Activated naive CD8-positive, alpha-beta T cell treated with anti-CD3 and anti-CD28 coated beads, Interleukin-2, amount 50 U/mL, for 24 hours (primary cell): ENCODE results near the gene AFF1.

Experiments
- ATAC-seq: fragments of 150-1000 bp; cut with Tn5 transposase; one replicate; pipeline ENCODE4 v1.10.0; 2021
- DNase-seq: peaks from one replicate; pipeline ENCODE4 v3.0.0; 2021
- H3K27ac Mint-ChIP-seq: one replicate; pipeline ENCODE4 v1.8.0; 2021; ENCODE audit warnings: mild to moderate bottlenecking, mixed read lengths
- H3K27me3 Mint-ChIP-seq: one replicate; pipeline ENCODE4 v1.8.0; 2021; ENCODE audit warnings: mixed read lengths
- H3K36me3 Mint-ChIP-seq: one replicate; pipeline ENCODE4 v1.8.0; 2021; ENCODE audit warnings: low read depth, mixed read lengths
- H3K4me1 Mint-ChIP-seq: one replicate; pipeline ENCODE4 v1.8.0; 2021; ENCODE audit warnings: mixed read lengths
- H3K4me3 Mint-ChIP-seq: one replicate; pipeline ENCODE4 v1.8.0; 2021; ENCODE audit warnings: mild to moderate bottlenecking, moderate library complexity, mixed read lengths
- H3K9me3 Mint-ChIP-seq: one replicate; pipeline ENCODE4 v1.8.0; 2021; ENCODE audit warnings: mixed read lengths

AFF1 gene

DNA sequence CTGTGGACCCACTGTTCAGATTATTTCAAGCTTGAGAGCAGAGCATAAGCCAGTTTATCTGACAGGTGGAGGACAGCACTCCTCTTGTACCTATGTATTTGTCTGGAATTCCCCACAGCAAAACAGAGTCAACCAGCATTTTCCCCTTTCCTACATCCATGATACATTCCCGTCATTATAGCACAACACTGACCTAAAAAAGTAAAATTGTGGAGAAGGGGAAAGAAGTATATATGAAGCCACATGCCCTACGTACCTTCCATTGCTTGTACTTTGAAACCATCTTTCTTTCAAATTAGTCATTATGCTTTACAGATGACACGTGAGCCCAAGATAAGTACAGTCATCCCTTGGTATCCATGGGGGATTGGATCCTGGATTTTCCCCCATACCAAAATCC, 212.3 kb downstream of the AFF1 start:
- Mint-ChIP-seq H3K27me3 (no peaks in the 10 kb centered on the region), H3K36me3 (peaks cover 14% of the 10 kb centered on the region), H3K27ac (no peak overlapping the region), H3K9me3 (no peaks in the 10 kb centered on the region), H3K4me1 (peaks cover 3% of the 10 kb centered on the region), H3K4me3 (no peak overlapping the region)
- no peak for ATAC-seq
- DNase-seq, result no peak

DNA sequence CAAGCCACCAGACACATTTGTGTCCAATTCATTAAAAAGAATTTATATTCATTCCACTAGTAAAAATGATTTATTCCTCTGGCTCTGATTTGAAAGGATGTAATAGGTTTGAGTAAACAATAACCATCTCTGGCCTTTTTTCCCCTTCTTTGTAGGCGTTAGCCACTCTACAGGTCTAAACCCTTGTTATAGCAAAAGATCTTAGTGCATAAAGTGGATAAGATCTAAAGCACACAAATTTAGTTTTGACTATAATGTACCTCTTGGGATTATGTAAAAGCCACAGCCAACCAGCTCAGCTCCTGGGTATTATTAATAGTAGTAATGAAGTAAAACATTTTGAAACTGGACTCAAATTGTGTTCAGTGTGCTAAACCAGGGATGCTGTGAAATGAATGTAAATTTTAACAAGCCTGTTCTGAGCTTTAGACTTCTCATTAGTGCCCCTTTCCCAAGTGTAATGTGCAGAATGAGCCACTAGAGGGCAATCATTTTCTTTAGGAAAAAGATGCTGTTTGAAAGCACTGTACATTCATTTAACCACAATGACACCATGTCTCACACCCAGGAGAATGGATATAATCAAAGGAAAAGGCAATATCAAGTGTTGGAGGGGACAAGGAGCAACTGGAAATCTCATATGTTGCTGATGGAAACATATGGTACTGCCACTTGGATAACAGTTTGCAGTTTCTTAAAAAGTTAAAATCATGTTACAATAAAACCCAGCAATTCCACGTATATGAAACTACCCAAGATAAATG, 215.9 kb downstream of the AFF1 start:
- H3K36me3 Mint-ChIP-seq, result no peaks in the 10 kb centered on the region
- H3K27me3 Mint-ChIP-seq, result no peaks in the 10 kb centered on the region
- no peak overlapping the region for H3K4me3 Mint-ChIP-seq
- H3K4me1 Mint-ChIP-seq, result peaks cover 3% of the 10 kb centered on the region
- no peaks in the 10 kb centered on the region for H3K9me3 Mint-ChIP-seq
- peak; percentile 50 for DNase-seq
- no peak overlapping the region for H3K27ac Mint-ChIP-seq
- ATAC-seq, result peak; percentile 37

DNA sequence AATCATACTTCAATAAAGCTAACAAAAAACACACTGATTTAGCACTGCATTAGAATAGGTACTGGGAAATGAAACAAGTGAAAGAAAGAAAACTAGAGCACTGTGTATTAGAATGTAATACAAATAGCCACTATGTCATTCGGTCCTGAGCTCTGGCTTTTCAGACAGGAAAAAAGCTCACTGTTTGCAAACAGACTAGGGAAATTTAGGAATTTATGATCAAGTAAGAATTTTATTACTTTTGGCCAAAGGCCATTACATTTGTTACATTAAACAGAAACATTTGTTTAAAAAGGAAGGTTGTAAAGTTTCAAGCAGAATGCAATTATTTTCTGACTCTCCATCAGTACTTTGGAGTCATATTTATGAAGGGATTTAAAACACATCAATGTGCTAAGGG, 216.9 kb downstream of the AFF1 start:
- no peaks in the 10 kb centered on the region for H3K36me3 Mint-ChIP-seq
- H3K4me3 Mint-ChIP-seq, result no peak overlapping the region
- no peaks in the 10 kb centered on the region for H3K27me3 Mint-ChIP-seq

DNA sequence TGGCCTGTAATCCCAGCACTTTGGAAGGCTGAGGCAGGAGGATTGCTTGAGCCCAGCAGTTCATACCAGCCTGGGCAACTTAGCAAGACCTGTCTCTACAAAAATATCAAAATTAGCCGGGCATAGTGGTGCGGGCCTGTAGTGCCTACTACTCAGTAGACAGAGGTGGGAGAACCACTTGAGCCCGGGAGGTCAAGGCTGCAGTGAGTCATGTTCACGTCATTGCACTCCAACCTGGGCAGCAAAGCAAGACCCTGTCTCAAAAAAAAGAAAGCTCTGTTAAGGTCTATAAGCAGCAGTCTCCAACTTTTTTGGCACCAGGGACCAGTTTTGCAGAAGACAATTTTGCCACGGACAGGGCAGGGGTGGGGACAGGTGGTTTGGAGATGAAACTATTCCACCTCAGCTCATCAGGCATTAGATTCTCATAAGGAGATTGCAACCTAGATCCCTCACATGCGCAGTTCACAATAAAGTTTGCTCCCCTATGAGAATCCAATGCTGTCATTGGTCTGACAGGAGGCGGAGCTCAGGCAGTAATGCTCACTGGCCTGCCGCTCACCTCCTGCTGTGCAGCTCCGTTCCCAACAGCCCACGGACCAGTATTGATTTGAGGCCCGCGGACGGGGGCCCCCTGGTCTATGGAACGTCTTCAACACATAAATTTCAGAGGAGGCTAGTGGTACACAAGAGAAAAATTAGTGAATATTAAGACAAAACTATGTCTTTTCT, 217.7 kb downstream of the AFF1 start:
- H3K27ac Mint-ChIP-seq, result no peak overlapping the region
- ATAC-seq (no peak), DNase-seq (no peak)

More for the DNA sequence above, 216.9 kb downstream of the AFF1 start:
- Mint-ChIP-seq H3K27ac (no peak overlapping the region), H3K9me3 (no peaks in the 10 kb centered on the region), H3K4me1 (peaks cover 3% of the 10 kb centered on the region)
- DNase-seq, result no peak
- no peak for ATAC-seq

DNA sequence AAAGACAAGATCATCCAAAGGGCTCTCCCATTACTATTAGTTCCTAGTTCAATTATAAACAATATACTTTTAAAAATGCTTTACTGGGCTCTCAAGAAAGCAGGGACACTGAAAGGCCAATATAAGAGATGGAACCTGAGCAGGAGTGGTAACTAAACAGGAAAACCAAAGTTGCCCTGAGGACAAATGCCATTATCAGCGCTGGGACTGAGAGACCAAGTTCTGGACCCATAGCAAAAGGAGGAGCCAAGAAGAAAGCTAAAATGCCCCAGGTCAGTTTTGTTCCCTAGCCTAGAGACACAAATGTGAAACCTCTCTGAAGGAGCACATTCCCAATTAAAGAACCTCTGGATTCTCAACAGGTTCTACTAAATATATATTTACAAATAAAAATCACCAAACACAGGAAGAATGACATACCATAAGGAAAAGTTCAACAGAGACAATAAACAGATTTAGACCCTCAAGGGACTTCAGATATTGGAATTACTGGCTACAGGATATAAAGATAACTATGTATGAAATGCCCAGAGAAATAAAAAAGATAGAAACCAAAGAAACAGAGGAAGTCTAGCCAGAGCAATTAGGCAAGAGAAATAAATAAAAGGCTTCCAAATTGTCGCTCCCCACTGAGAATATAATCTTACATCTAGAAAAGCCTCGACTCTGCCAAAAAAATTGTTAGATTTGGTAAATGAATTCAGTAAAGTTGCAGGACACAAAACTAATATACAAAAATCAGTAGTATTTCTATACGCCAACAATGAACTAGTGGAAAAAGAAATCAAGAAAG, 218.5 kb downstream of the AFF1 start:
- no peak for ATAC-seq
- Mint-ChIP-seq H3K4me1 (peaks cover 3% of the 10 kb centered on the region), H3K27me3 (no peaks in the 10 kb centered on the region), H3K36me3 (no peaks in the 10 kb centered on the region), H3K4me3 (no peak overlapping the region), H3K9me3 (no peaks in the 10 kb centered on the region), H3K27ac (no peak overlapping the region)
- DNase-seq, result no peak

More for the DNA sequence above, 217.7 kb downstream of the AFF1 start:
- H3K4me1 Mint-ChIP-seq, result peaks cover 3% of the 10 kb centered on the region
- H3K27me3 Mint-ChIP-seq, result no peaks in the 10 kb centered on the region
- H3K4me3 Mint-ChIP-seq, result no peak overlapping the region
- no peaks in the 10 kb centered on the region for H3K9me3 Mint-ChIP-seq
- no peaks in the 10 kb centered on the region for H3K36me3 Mint-ChIP-seq

DNA sequence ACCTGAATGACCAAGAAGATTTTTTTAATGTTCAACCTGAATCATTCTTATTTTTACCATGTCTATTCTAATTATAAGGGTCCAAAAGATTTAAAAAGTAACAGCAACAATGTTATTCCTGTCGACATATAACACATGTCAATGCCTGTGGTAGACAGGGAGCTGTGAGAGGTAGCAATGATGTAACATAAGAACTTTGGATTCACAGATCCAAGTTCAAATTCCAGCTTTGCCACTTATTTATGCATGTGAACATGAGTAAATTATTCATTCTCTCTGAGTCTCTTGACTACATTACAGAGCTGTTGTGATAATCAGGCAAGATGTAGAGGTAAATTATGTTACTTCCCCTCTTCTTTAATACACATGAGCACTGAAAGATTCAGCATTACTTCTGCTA, 231.1 kb downstream of the AFF1 start:
- Mint-ChIP-seq H3K9me3 (no peaks in the 10 kb centered on the region), H3K27ac (no peak overlapping the region), H3K27me3 (no peaks in the 10 kb centered on the region), H3K36me3 (peaks cover 17% of the 10 kb centered on the region), H3K4me1 (peaks cover 3% of the 10 kb centered on the region), H3K4me3 (no peak overlapping the region)
- DNase-seq (no peak), ATAC-seq (no peak)

DNA sequence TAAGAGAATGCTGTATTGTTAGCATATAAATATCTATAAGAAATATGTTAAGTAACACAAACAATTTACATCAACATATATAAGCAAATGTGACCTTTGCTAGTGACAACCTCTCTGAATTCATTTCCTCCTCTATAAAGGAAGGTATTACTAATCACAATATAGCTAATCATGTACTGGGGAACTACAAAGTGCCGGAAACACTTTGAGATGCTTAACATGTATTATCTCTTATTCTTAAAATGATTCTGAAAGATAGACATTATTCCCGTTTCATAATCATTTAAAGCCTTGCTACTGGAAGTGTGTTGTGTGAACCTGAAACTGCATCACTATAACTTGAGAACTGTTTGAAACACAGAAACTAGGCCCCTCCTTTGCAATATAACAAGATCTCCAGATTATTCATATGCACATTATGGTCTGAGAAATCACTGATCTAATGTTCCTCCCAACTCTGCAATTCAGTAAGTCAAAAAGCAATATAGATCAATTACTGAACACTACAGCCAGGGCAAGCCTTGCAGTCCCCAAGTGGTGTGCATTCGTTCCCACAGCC, 231.6 kb downstream of the AFF1 start:
- Mint-ChIP-seq H3K9me3 (no peaks in the 10 kb centered on the region), H3K4me1 (peaks cover 3% of the 10 kb centered on the region), H3K4me3 (no peak overlapping the region), H3K36me3 (peaks cover 17% of the 10 kb centered on the region), H3K27me3 (no peaks in the 10 kb centered on the region), H3K27ac (no peak overlapping the region)
- ATAC-seq, result no peak
- no peak for DNase-seq

DNA sequence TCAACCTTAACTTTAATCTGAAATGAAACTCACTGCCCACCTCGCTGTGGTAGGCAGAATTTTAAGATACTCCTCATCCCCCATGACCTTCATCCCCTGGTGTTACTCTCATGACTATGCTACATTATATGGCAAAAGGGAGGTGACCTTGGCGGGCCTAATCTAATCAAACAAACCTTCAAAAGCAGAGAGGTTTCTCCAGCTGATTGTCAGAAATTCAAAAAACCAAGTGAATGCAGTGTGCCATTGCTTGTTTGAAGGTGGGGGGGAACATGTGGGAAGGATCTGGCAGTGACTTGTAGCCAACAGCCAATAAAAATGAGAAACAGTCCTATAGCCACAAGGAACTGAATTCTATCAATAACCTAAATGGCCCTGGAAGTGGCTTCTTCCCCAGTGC, 237.1 kb downstream of the AFF1 start:
- no peaks in the 10 kb centered on the region for H3K27me3 Mint-ChIP-seq
- peaks cover 15% of the 10 kb centered on the region for H3K36me3 Mint-ChIP-seq
- DNase-seq (no peak), ATAC-seq (no peak)
- no peaks in the 10 kb centered on the region for H3K4me1 Mint-ChIP-seq
- H3K4me3 Mint-ChIP-seq, result no peak overlapping the region
- no peaks in the 10 kb centered on the region for H3K9me3 Mint-ChIP-seq
- H3K27ac Mint-ChIP-seq, result no peak overlapping the region

DNA sequence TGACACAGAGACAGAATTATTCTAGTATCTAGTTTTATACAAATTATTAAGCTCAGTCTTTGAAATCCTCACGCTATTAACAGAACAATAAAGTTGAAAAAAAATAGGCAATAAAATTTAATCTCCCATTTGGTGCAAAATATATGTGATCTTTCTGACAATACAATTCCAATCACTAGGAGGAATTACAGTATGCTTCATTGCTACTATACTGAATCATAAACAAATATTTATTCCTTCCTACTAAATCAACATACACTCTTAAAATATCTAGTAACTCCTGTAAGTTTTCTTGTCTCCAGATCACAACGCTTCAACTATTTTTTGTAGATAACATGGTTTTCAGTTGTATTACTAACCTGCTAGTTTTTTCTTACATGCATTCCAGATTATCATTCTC, 239.9 kb downstream of the AFF1 start:
- peaks cover 15% of the 10 kb centered on the region for H3K36me3 Mint-ChIP-seq
- no peaks in the 10 kb centered on the region for H3K27me3 Mint-ChIP-seq
- no peak overlapping the region for H3K27ac Mint-ChIP-seq
- no peak overlapping the region for H3K4me3 Mint-ChIP-seq
- no peak for DNase-seq
- no peaks in the 10 kb centered on the region for H3K4me1 Mint-ChIP-seq
- no peaks in the 10 kb centered on the region for H3K9me3 Mint-ChIP-seq
- no peak for ATAC-seq

DNA sequence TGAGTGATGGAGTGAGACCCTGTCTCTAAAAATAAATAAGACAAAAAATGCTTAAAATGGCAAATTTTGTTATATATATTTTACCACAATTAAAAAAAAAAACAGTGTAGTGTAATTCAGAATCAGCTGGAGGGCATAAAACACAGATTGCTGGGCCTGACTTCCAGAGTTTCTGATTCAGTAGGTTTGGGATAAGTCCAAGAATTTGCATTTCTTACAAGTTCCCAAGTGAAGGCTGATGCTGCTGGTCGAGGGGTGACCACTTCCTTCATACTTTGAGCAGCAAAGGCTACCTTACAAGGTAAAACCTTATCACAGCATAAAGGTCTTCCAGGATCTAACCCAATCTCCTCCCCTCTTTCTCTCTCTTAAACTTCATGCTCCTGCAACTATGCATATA, 244.9 kb downstream of the AFF1 start:
- Mint-ChIP-seq H3K9me3 (no peaks in the 10 kb centered on the region), H3K4me3 (no peak overlapping the region), H3K36me3 (peaks cover 18% of the 10 kb centered on the region), H3K27me3 (no peaks in the 10 kb centered on the region), H3K4me1 (no peaks in the 10 kb centered on the region), H3K27ac (peak overlapping the region; percentile 37)
- no peak for ATAC-seq
- no peak for DNase-seq

DNA sequence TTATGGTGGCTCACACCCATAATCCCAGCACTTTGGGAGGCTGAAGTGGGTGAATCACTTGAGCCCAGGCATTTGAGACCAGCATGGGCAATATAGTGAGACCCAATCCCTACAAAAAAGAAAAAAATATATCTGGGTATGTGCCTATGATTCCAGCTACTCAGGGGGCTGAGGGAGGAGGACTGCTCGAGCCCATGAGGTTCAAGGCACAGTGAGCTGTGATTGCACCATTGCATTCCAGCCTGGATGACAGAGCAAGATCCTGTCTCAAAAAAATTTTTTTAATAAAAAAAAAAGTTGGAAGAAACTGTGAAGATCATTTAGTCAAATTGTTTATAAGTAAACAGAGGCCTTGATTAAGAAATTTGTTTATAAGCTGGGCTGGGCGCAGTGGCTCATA, 246.0 kb downstream of the AFF1 start:
- ATAC-seq (no peak), DNase-seq (no peak)
- Mint-ChIP-seq H3K36me3 (peaks cover 15% of the 10 kb centered on the region), H3K4me1 (no peaks in the 10 kb centered on the region), H3K27me3 (no peaks in the 10 kb centered on the region), H3K9me3 (no peaks in the 10 kb centered on the region), H3K27ac (no peak overlapping the region), H3K4me3 (no peak overlapping the region)

DNA sequence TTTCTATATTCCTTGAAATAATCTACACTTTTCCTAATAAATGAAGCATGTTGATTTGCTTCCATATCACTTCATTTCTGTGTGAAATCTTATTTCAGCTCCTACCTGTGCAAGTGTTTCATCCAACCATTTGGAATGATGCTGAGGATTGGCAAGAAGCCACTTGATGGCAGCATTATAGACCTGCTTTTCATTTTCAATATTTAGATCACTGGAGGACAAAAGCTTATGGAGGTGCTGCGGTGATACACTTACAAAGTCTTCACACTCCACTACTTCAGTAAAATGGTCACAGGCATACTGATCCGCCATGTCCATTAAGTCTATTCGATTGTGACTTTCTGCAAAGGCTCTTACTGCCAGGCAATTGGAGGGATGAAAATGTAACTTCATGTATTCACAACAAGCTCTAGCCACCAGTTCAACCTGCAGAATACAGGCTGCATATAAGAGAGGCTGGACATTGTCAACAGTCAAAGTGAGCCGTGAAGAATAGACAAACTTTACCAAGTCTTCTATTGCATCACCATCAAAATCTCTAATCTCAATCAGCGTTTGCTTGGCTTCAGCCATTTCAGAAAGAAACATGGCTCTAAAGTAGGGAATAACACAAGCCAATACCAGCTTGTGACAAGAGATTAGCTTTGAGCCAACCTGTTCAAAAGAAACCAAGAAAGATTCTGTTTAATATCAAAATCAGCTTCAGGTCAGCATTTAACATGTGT, 250.5 kb downstream of the AFF1 start:
- no peaks in the 10 kb centered on the region for H3K9me3 Mint-ChIP-seq
- ATAC-seq (no peak), DNase-seq (no peak)
- H3K4me3 Mint-ChIP-seq, result no peak overlapping the region
- H3K36me3 Mint-ChIP-seq, result peaks cover 6% of the 10 kb centered on the region
- H3K27me3 Mint-ChIP-seq, result no peaks in the 10 kb centered on the region
- no peak overlapping the region for H3K27ac Mint-ChIP-seq
- H3K4me1 Mint-ChIP-seq, result no peaks in the 10 kb centered on the region

DNA sequence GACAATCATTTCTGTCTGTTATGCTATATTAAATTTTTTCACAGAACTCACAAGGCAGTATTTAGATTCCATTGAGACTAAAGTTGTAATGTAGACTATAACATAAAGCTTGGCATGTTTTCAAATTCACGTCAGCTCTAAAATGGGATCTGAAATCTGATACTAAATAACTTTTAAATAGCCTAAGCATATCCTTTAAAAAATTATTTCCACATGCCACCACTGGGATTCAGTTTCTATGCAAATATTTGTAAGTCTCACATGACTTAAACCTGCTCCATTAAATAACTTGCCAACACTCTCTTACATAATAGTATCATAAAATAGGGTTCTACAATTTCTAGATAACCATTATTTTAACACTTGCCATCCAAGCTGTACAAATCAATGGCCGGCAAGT, 253.2 kb downstream of the AFF1 start:
- Mint-ChIP-seq H3K4me3 (no peak overlapping the region), H3K27me3 (no peaks in the 10 kb centered on the region), H3K36me3 (peaks cover 5% of the 10 kb centered on the region), H3K27ac (no peak overlapping the region), H3K9me3 (no peaks in the 10 kb centered on the region), H3K4me1 (no peaks in the 10 kb centered on the region)
- ATAC-seq (no peak), DNase-seq (no peak)

DNA sequence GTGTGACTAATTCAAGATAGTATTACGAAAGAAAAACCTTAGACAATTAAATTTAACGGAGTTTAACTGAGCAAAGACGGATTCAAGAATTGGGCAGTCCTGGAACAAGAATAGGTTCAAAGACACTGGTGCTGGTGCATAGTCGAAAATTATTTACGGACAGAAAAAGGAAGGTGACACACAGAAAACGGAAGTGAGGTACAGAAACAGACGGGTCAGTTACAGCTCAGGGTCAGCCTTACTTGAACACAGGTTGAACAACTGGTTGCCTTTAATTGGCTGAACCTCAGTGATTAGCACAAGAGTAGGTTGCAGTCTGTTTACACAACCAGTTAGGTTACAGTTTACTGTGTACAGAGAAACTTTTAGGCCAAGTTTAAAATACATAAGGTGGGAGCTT, 254.1 kb downstream of the AFF1 start:
- H3K27ac Mint-ChIP-seq, result no peak overlapping the region
- H3K27me3 Mint-ChIP-seq, result no peaks in the 10 kb centered on the region
- H3K36me3 Mint-ChIP-seq, result peaks cover 5% of the 10 kb centered on the region
- no peaks in the 10 kb centered on the region for H3K9me3 Mint-ChIP-seq
- no peaks in the 10 kb centered on the region for H3K4me1 Mint-ChIP-seq
- DNase-seq, result no peak
- no peak for ATAC-seq
- no peak overlapping the region for H3K4me3 Mint-ChIP-seq
